Endothelial cell of umbilical vein (primary cell): Measurements from ENCODE around the gene ARFRP1. TPM values are rescaled to one million over a fixed set of nuclear protein-coding genes. Genes with fewer than 3 reads are reported as not detected.

ENCODE experiments used
- BruUV-seq: library from RNA; stranded (reverse); fragments of 400-500 nt; replicated peaks from 2 replicates; lab custom pipeline; 2021; lab: Mats Ljungman, UMichigan
- CTCF ChIA-PET: fragments of 300-600, 350-600 bp; sonication (Branson Sonifier 250); formaldehyde crosslinking; loops from one replicate; lab custom pipeline; 2021; ENCODE audit warnings: antibody characterized with exemption, inconsistent platforms; lab: Charles Lee
- POLR2A ChIA-PET: fragments of 300-600, 350-600 bp; sonication (Branson Sonifier 250); formaldehyde crosslinking; loops from one replicate; lab custom pipeline; 2021; ENCODE audit warnings: antibody characterized with exemption, inconsistent platforms; lab: Charles Lee
- DNase-seq: peaks from one replicate; pipeline ENCODE4 v3.0.0-alpha.2; 2011; ENCODE audit warnings: low read depth, low spot score
- FAIRE-seq: peaks from 2 replicates; lab custom pipeline; 2011; peaks lifted over from hg19 to GRCh38; lab: Jason Lieb, UNC
- H2AFZ ChIP-seq: 2 replicates; pipeline ENCODE4 v1.6.0; 2012; ENCODE audit warnings: low read depth, low read length, control low read depth, inconsistent platforms
- H3K27ac ChIP-seq: 2 replicates; pipeline ENCODE4 v1.5.1; 2011; ENCODE audit warnings: low read depth, mild to moderate bottlenecking, control low read depth, low read length, moderate library complexity; ENCODE audit not compliant: insufficient read depth
- H3K27me3 ChIP-seq, 2 experiments: 2 replicates each; pipeline versions ENCODE4 v1.6.0 to v1.6.1; 2011; ENCODE audit warnings: low read length in 2 of 2, mixed read lengths in 1 of 2; ENCODE audit not compliant: control insufficient read depth in 2 of 2, insufficient read depth in 2 of 2
- H3K36me3 ChIP-seq, 2 experiments: 2 replicates in 1 of 2; 3 replicates in 1 of 2; pipeline ENCODE4 v1.5.1; 2011; ENCODE audit warnings: low read length in 2 of 2, mild to moderate bottlenecking in 1 of 2, moderate library complexity in 1 of 2; ENCODE audit not compliant: control insufficient read depth in 2 of 2, insufficient read depth in 2 of 2; ENCODE audit errors: extremely low read depth in 1 of 2
- H3K4me1 ChIP-seq: 3 replicates; pipeline ENCODE4 v1.5.1; 2011; ENCODE audit warnings: mild to moderate bottlenecking, low read length; ENCODE audit not compliant: control insufficient read depth, insufficient read depth; ENCODE audit errors: extremely low read depth
- H3K4me2 ChIP-seq: 2 replicates; pipeline ENCODE4 v1.6.1; 2011; ENCODE audit warnings: low read length, control low read depth, mixed read lengths; ENCODE audit not compliant: insufficient read depth
- H3K4me3 ChIP-seq, 3 experiments: fragments of 200-600 bp in 1 of 3; sonication (generic), shearing (Covaris generic) in 1 of 3; replicated peaks in 1 of 3; 2 replicates each; pipeline ENCODE4 v1.5.1; 2011 to 2016; ENCODE audit warnings: control low read depth in 3 of 3, low read length in 3 of 3, mild to moderate bottlenecking in 2 of 3, inconsistent platforms in 1 of 3, low read depth in 1 of 3, moderate library complexity in 1 of 3; ENCODE audit not compliant: insufficient read depth in 1 of 3
- H3K79me2 ChIP-seq: 2 replicates; pipeline ENCODE4 v1.6.0; 2012; ENCODE audit warnings: low read length, inconsistent platforms; ENCODE audit not compliant: control insufficient read depth, insufficient read depth
- H3K9ac ChIP-seq: replicated peaks from 2 replicates; pipeline ENCODE3; 2011; ENCODE audit warnings: low read length, control low read depth; ENCODE audit not compliant: insufficient read depth; ENCODE audit errors: extremely low read depth
- H3K9me1 ChIP-seq: replicated peaks from 3 replicates; pipeline ENCODE4 v1.6.0; 2011; ENCODE audit warnings: mild to moderate bottlenecking, low read length; ENCODE audit not compliant: control insufficient read depth, insufficient read depth; ENCODE audit errors: extremely low read depth
- H3K9me3 ChIP-seq: replicated peaks from 2 replicates; pipeline ENCODE4 v1.5.1; 2012; ENCODE audit warnings: low read length, inconsistent platforms; ENCODE audit not compliant: control insufficient read depth, insufficient read depth
- H4K20me1 ChIP-seq: replicated peaks from 2 replicates; pipeline ENCODE3; 2011; ENCODE audit warnings: mild to moderate bottlenecking, low read length; ENCODE audit not compliant: control insufficient read depth, insufficient read depth; ENCODE audit errors: extremely low read depth
- EZH2 ChIP-seq: IDR thresholded peaks from 2 replicates; pipeline ENCODE4 v1.6.1; 2012; ENCODE audit warnings: borderline replicate concordance, low read depth, mild to moderate bottlenecking, moderate library complexity, low read length, inconsistent platforms; ENCODE audit not compliant: severe bottlenecking
- FOS ChIP-seq: IDR thresholded peaks from 2 replicates; pipeline ENCODE4 v1.6.1; 2011; ENCODE audit warnings: mild to moderate bottlenecking, low read length, moderate library complexity, borderline replicate concordance; ENCODE audit not compliant: insufficient read depth
- GATA2 ChIP-seq: IDR thresholded peaks from 2 replicates; pipeline ENCODE4 v1.7.0; 2011; ENCODE audit warnings: low read depth, mild to moderate bottlenecking, moderate library complexity, mixed read lengths, low read length; ENCODE audit not compliant: insufficient read length, insufficient read depth
- JUN ChIP-seq: IDR thresholded peaks from 2 replicates; pipeline ENCODE4 v1.6.1; 2011; ENCODE audit warnings: borderline replicate concordance, low read depth; ENCODE audit not compliant: insufficient read length, insufficient read depth
- MYC ChIP-seq: IDR thresholded peaks from one replicate; pipeline ENCODE4 v1.6.1; 2011; ENCODE audit warnings: mild to moderate bottlenecking, low read depth, low read length
- POLR2A ChIP-seq: IDR thresholded peaks from 2 replicates; pipeline ENCODE4 v1.6.1; 2012; ENCODE audit warnings: low read depth, mild to moderate bottlenecking, control low read depth, low read length
- POLR2AphosphoS5 ChIP-seq: IDR thresholded peaks from 2 replicates; pipeline ENCODE4 v1.6.1; 2012; ENCODE audit warnings: low read depth, mild to moderate bottlenecking, control low read depth, low read length, moderate library complexity; ENCODE audit not compliant: insufficient read depth
- dilution Hi-C: fragments of 300-500 bp; cut with MboI; formaldehyde crosslinking; loops from one replicate; pipeline ENCODE4 v1.15.0; 2019; ENCODE audit warnings: low sequenced_read_pairs; ENCODE audit not compliant: extremely low pct_ligation_motif_present
- intact Hi-C: fragments of 100-400 bp; cut with micrococcal nuclease; formaldehyde crosslinking; loops from one replicate; pipeline ENCODE4 v1.10.0; 2022
- polyA plus RNA-seq, 4 experiments: library from polyadenylated mRNA; depleted of rRNA in 3 of 4; stranded (reverse) in 3 of 4; unstranded in 1 of 4; fragments of >200 nt; gene quantifications; 2 replicates each; pipeline versions ENCODE4 v1.2.1 to v1.2.3, GENCODE V29; 2011 to 2012; ENCODE audit warnings: missing spikeins in 1 of 4
- total RNA-seq: library from RNA; stranded (reverse); gene quantifications from 2 replicates; pipeline ENCODE4 v1.2.3, GENCODE V29; 2021
- TF ChIP-seq, protein P1 (sequence below): IDR thresholded peaks from 2 replicates; pipeline ENCODE4 v1.6.1; 2011; ENCODE audit not compliant: insufficient read depth, insufficient read length
- TF ChIP-seq, protein P2 (sequence below), 2 donors: IDR thresholded peaks; 1 replicate in 1 of 2; 2 replicates in 1 of 2; pipeline ENCODE4 v1.5.1; 2011; ENCODE audit warnings: low read length in 2 of 2, mild to moderate bottlenecking in 2 of 2, moderate library complexity in 2 of 2, control low read depth in 1 of 2, inconsistent platforms in 1 of 2, low read depth in 1 of 2; ENCODE audit not compliant: insufficient read depth in 1 of 2; ENCODE audit errors: extremely low read depth in 1 of 2

Gene ARFRP1
- total and polyA plus RNA-seq, 2 donors (not counting 3 experiments of a cell fraction or from before 2014, with no cell fraction given), result 48.7 to 51.6 TPM

- H2AFZ ChIP-seq, result no peak overlapping the region
- CTCF ChIA-PET, result interaction anchor here (1.4 to 1.5 kb wide), 2 partner anchors 9 to 50 kb away, joined by 3 to 4 read pairs; no protein-coding TSS in a partner anchor
Observed at GRCh38 chr20:63691711-63692435, 15.9 kb downstream of the ARFRP1 start.

More at GRCh38 chr20:63691711-63692435, 15.9 kb downstream of the ARFRP1 start:
- no peak for DNase-seq
- no peak overlapping the region for H3K4me2 ChIP-seq
- no peak for TF ChIP-seq POLR2A
- TF ChIP-seq GATA2, result no peak
- no peak for TF ChIP-seq POLR2AphosphoS5
- TF ChIP-seq MYC, result no peak
- no peak for TF ChIP-seq JUN
- TF ChIP-seq, protein P1, sequence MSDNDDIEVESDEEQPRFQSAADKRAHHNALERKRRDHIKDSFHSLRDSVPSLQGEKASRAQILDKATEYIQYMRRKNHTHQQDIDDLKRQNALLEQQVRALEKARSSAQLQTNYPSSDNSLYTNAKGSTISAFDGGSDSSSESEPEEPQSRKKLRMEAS, result no peak
- TF ChIP-seq FOS, result no peak
- no peak for TF ChIP-seq EZH2
- TF ChIP-seq, protein P2, sequence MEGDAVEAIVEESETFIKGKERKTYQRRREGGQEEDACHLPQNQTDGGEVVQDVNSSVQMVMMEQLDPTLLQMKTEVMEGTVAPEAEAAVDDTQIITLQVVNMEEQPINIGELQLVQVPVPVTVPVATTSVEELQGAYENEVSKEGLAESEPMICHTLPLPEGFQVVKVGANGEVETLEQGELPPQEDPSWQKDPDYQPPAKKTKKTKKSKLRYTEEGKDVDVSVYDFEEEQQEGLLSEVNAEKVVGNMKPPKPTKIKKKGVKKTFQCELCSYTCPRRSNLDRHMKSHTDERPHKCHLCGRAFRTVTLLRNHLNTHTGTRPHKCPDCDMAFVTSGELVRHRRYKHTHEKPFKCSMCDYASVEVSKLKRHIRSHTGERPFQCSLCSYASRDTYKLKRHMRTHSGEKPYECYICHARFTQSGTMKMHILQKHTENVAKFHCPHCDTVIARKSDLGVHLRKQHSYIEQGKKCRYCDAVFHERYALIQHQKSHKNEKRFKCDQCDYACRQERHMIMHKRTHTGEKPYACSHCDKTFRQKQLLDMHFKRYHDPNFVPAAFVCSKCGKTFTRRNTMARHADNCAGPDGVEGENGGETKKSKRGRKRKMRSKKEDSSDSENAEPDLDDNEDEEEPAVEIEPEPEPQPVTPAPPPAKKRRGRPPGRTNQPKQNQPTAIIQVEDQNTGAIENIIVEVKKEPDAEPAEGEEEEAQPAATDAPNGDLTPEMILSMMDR (IDR thresholded peaks at IDR 0.05; ENCODE audit: extremely low read depth in 1 of 2, insufficient read depth in 1 of 2, low read depth in 1 of 2, low read length in 2 of 2), result no peak
- H4K20me1 ChIP-seq, result no peaks in the 10 kb centered on the region
- no peak overlapping the region for H3K9ac ChIP-seq
- no peaks in the 10 kb centered on the region for H3K27me3 ChIP-seq
- BruUV-seq, result no TSS peak
- intact Hi-C loops, result no loop called here
- peaks cover 27% of the 10 kb centered on the region for H3K4me1 ChIP-seq
- FAIRE-seq, result no peak
- H3K9me3 ChIP-seq, result no peaks in the 10 kb centered on the region
- H3K4me3 ChIP-seq, result no peak overlapping the region
- no peaks in the 10 kb centered on the region for H3K9me1 ChIP-seq
- no peaks in the 10 kb centered on the region for H3K36me3 ChIP-seq
- POLR2A ChIA-PET, result no interaction called here
- dilution Hi-C loops, result no loop called here
- no peaks in the 10 kb centered on the region for H3K79me2 ChIP-seq
- H3K27ac ChIP-seq, result no peak overlapping the region
